Stomach (tissue), 4 donors: Measurements from ENCODE around the gene CMTR1.

Experiments used
- CTCF ChIP-seq, 7 experiments: fragments of 450-650 bp in 4 of 7; fragments of 200-600 bp in 3 of 7; sonication (generic) in 3 of 7; IDR thresholded peaks; one replicate each; pipeline ENCODE4 v1.5.1; 2016 to 2019; ENCODE audit warnings: antibody characterized with exemption in 7 of 7, control low read depth in 2 of 7, mild to moderate bottlenecking in 1 of 7
- POLR2A ChIP-seq, 4 donors: fragments of 450-650 bp; IDR thresholded peaks; one replicate each; pipeline ENCODE4 v1.6.1; 2016; ENCODE audit warnings: antibody characterized with exemption in 4 of 4, control low read depth in 2 of 4, mild to moderate bottlenecking in 1 of 4, moderate library complexity in 1 of 4
- POLR2AphosphoS5 ChIP-seq, 3 donors: sonication (generic); formaldehyde crosslinking; IDR thresholded peaks; one replicate each; pipeline ENCODE4 v1.6.1; 2016; ENCODE audit warnings: antibody characterized with exemption in 3 of 3

- TF ChIP-seq POLR2AphosphoS5 (IDR thresholded peaks at IDR 0.05) (no peak), CTCF (IDR thresholded peaks at IDR 0.05) (no peak), POLR2A (IDR thresholded peaks at IDR 0.05) (no peak)
Observed at GRCh38 chr6:37491171-37491829, 58.3 kb downstream of the CMTR1 start.
